ENCODE measurements around the gene NUP50. TPM values are rescaled to one million over a fixed set of nuclear protein-coding genes. Genes with fewer than 3 reads are reported as not detected.

Gene NUP50
- total and polyA plus RNA-seq, 2 of the 13 experiments (the other 11 are each of a cell fraction or from before 2014, with no cell fraction given), result 14.2 to 52.4 TPM

DNA sequence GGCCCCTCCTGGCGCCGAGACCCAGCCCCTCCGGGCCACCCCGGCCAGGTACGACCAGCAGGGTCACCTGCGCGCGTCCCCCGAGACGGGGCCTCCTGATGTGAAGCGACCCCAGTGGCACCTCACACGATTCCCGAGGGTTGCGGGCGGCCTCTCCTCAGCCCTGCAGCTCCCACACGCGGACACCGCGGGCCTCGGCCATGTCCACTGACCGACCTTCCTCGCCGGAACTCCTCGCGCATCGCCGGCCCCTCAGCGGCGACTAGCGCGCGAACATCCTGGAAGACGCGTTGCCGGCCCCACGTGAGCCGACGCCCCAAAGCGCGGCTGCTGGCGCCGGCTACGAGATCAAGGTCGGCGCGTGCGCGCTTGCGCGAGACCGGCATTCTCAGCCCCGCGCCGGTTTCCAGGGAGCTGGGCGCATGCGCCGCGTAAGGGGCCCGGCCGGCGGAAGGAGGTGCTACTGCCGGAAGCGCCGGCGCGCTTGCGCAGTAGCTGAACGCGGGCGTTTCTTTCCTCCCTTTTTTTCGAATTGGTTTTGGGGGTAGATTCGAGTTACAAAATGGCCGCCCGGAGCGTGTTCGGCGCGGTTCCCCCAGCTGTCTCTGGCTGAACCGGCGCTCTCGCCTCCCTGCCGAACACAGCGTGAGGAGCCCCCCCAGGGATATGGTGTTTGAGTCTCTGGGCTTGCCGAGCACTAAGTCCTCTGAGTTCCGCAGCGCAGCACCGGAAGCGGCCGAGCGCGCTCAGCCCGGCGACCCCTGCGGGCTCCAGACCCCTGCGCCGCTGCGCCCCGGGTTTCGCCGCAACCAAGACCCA lies at the start of gene NUP50 (continued):
- TF ChIP-seq, protein P1, sequence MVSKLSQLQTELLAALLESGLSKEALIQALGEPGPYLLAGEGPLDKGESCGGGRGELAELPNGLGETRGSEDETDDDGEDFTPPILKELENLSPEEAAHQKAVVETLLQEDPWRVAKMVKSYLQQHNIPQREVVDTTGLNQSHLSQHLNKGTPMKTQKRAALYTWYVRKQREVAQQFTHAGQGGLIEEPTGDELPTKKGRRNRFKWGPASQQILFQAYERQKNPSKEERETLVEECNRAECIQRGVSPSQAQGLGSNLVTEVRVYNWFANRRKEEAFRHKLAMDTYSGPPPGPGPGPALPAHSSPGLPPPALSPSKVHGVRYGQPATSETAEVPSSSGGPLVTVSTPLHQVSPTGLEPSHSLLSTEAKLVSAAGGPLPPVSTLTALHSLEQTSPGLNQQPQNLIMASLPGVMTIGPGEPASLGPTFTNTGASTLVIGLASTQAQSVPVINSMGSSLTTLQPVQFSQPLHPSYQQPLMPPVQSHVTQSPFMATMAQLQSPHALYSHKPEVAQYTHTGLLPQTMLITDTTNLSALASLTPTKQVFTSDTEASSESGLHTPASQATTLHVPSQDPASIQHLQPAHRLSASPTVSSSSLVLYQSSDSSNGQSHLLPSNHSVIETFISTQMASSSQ (IDR thresholded peaks at IDR 0.05; ENCODE audit: low read depth), result no peak
- TF ChIP-seq, protein P1 (CRISPR knock-in tag; IDR thresholded peaks at IDR 0.05; ENCODE audit: borderline replicate concordance), result peak; percentile 71; the same call in 1 of the 2 replicates
- TF ChIP-seq ZNF260 (CRISPR knock-in tag; IDR thresholded peaks at IDR 0.05; ENCODE audit: borderline replicate concordance, low read depth) (no peak), KAT2B (IDR thresholded peaks at IDR 0.05; ENCODE audit: borderline replicate concordance, low read depth, low read length) (no peak), PRMT3 (CRISPR knock-in tag; IDR thresholded peaks at IDR 0.05; ENCODE audit: borderline replicate concordance, low read depth) (peak; percentile 81; the same call in 1 of the 2 replicates), ZNF879 (CRISPR knock-in tag; IDR thresholded peaks at IDR 0.05) (peak; percentile 85; the same call in 1 of the 2 replicates), ZBTB7B (CRISPR knock-in tag; IDR thresholded peaks at IDR 0.05) (peak; percentile 73; the same call in 1 of the 2 replicates), GTF3A (CRISPR knock-in tag; conservative IDR thresholded peaks at IDR 0.05) (peak; percentile 80; the same call in 1 of the 2 replicates), ZNF556 (CRISPR knock-in tag; IDR thresholded peaks at IDR 0.05; ENCODE audit: borderline replicate concordance) (peak; percentile 79), SUZ12 (IDR thresholded peaks at IDR 0.05; ENCODE audit: low read depth, low read length) (no peak), PRPF4 (IDR thresholded peaks at IDR 0.05; ENCODE audit: low read depth, low read length, poor library complexity, severe bottlenecking) (no peak), SP2 (CRISPR knock-in tag; IDR thresholded peaks at IDR 0.05) (no peak), TCF12 (IDR thresholded peaks at IDR 0.05) (no peak), TCF12 (CRISPR knock-in tag; IDR thresholded peaks at IDR 0.05) (peak; percentile 82), NKX3-1 (CRISPR knock-in tag; IDR thresholded peaks at IDR 0.05) (peak; percentile 89)
- TF ChIP-seq, protein P2, sequence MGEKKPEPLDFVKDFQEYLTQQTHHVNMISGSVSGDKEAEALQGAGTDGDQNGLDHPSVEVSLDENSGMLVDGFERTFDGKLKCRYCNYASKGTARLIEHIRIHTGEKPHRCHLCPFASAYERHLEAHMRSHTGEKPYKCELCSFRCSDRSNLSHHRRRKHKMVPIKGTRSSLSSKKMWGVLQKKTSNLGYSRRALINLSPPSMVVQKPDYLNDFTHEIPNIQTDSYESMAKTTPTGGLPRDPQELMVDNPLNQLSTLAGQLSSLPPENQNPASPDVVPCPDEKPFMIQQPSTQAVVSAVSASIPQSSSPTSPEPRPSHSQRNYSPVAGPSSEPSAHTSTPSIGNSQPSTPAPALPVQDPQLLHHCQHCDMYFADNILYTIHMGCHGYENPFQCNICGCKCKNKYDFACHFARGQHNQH (CRISPR knock-in tag; IDR thresholded peaks at IDR 0.05), result peak; percentile 62; the same call in 1 of the 2 replicates
- TF ChIP-seq, protein P3, sequence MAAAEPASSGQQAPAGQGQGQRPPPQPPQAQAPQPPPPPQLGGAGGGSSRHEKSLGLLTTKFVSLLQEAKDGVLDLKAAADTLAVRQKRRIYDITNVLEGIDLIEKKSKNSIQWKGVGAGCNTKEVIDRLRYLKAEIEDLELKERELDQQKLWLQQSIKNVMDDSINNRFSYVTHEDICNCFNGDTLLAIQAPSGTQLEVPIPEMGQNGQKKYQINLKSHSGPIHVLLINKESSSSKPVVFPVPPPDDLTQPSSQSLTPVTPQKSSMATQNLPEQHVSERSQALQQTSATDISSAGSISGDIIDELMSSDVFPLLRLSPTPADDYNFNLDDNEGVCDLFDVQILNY (CRISPR knock-in tag; conservative IDR thresholded peaks at IDR 0.05), result peak; percentile 66; the same call in 1 of the 2 replicates
- TF ChIP-seq, protein P4, sequence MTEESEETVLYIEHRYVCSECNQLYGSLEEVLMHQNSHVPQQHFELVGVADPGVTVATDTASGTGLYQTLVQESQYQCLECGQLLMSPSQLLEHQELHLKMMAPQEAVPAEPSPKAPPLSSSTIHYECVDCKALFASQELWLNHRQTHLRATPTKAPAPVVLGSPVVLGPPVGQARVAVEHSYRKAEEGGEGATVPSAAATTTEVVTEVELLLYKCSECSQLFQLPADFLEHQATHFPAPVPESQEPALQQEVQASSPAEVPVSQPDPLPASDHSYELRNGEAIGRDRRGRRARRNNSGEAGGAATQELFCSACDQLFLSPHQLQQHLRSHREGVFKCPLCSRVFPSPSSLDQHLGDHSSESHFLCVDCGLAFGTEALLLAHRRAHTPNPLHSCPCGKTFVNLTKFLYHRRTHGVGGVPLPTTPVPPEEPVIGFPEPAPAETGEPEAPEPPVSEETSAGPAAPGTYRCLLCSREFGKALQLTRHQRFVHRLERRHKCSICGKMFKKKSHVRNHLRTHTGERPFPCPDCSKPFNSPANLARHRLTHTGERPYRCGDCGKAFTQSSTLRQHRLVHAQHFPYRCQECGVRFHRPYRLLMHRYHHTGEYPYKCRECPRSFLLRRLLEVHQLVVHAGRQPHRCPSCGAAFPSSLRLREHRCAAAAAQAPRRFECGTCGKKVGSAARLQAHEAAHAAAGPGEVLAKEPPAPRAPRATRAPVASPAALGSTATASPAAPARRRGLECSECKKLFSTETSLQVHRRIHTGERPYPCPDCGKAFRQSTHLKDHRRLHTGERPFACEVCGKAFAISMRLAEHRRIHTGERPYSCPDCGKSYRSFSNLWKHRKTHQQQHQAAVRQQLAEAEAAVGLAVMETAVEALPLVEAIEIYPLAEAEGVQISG (CRISPR knock-in tag; IDR thresholded peaks at IDR 0.05), result peak; percentile 85
- TF ChIP-seq, protein P5, sequence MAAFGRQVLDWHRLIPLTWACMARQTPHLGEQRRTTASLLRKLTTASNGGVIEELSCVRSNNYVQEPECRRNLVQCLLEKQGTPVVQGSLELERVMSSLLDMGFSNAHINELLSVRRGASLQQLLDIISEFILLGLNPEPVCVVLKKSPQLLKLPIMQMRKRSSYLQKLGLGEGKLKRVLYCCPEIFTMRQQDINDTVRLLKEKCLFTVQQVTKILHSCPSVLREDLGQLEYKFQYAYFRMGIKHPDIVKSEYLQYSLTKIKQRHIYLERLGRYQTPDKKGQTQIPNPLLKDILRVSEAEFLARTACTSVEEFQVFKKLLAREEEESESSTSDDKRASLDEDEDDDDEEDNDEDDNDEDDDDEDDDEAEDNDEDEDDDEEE (CRISPR knock-in tag; IDR thresholded peaks at IDR 0.05), result peak; percentile 92
